Retinal pigment epithelial cell (primary cell): Measurements from ENCODE around the gene OCEL1.

Source experiments
- DNase-seq: peaks from one replicate; pipeline ENCODE4 v3.0.0-alpha.2; 2010; ENCODE audit warnings: low read depth
- H3K4me3 ChIP-seq: 2 replicates; pipeline ENCODE4 v1.5.1; 2011; ENCODE audit warnings: mild to moderate bottlenecking, low read length, control low read depth, moderate library complexity
- TF ChIP-seq, protein P1 (sequence below): conservative IDR thresholded peaks from 2 replicates; pipeline ENCODE4 v1.5.1; 2011; ENCODE audit warnings: low read depth, low read length, control low read depth, inconsistent platforms

The OCEL1 gene

GRCh38 chr19:17235300-17235970, 9.4 kb downstream of the OCEL1 start:
- TF ChIP-seq, protein P1, sequence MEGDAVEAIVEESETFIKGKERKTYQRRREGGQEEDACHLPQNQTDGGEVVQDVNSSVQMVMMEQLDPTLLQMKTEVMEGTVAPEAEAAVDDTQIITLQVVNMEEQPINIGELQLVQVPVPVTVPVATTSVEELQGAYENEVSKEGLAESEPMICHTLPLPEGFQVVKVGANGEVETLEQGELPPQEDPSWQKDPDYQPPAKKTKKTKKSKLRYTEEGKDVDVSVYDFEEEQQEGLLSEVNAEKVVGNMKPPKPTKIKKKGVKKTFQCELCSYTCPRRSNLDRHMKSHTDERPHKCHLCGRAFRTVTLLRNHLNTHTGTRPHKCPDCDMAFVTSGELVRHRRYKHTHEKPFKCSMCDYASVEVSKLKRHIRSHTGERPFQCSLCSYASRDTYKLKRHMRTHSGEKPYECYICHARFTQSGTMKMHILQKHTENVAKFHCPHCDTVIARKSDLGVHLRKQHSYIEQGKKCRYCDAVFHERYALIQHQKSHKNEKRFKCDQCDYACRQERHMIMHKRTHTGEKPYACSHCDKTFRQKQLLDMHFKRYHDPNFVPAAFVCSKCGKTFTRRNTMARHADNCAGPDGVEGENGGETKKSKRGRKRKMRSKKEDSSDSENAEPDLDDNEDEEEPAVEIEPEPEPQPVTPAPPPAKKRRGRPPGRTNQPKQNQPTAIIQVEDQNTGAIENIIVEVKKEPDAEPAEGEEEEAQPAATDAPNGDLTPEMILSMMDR: peak; percentile 51
- no peak for DNase-seq

DNA sequence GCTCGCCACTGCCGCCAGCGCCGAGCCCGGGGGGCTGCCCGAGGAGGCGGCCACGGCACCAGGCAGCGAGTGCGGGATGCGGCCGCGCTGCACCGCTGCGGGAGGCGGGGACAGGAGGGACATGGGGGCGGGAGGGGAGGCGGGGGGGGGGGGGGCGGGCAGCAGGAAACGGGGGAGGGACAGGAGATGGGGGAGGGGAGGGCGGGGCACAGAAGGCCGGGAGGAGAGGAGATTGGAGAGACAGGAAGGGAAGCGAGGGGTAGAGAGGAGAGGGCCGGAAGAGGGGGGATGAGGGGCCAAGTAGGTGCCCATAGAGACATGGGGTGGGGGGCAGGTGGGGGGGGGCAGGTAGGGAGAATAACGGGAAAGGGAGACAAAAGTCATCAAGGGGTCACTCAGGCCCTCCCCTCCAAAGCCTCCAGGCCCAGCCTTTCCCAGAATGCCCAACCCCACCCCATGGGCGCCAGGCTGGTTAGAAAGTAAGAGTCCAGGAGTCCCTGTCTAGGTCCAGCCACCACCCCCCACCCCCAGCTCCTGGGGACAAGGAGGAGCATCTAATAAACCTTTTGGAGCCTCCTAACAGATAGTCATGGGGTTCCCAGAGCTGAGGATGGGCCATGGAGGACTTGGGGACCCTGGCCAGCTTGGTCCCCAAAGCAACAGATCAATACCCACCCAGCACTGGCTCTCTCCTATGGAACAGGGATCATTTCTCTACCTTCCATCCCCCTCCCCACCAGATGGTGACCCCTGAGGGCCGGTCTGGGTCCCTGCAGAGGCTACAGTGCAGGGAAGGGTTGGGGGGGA, 10.1 kb downstream of the OCEL1 start:
- DNase-seq: no peak
- TF ChIP-seq, protein P1: no peak
- peak overlapping the region; percentile 7 for H3K4me3 ChIP-seq

More at GRCh38 chr19:17235300-17235970, 9.4 kb downstream of the OCEL1 start:
- H3K4me3 ChIP-seq: peak overlapping the region; percentile 54

DNA sequence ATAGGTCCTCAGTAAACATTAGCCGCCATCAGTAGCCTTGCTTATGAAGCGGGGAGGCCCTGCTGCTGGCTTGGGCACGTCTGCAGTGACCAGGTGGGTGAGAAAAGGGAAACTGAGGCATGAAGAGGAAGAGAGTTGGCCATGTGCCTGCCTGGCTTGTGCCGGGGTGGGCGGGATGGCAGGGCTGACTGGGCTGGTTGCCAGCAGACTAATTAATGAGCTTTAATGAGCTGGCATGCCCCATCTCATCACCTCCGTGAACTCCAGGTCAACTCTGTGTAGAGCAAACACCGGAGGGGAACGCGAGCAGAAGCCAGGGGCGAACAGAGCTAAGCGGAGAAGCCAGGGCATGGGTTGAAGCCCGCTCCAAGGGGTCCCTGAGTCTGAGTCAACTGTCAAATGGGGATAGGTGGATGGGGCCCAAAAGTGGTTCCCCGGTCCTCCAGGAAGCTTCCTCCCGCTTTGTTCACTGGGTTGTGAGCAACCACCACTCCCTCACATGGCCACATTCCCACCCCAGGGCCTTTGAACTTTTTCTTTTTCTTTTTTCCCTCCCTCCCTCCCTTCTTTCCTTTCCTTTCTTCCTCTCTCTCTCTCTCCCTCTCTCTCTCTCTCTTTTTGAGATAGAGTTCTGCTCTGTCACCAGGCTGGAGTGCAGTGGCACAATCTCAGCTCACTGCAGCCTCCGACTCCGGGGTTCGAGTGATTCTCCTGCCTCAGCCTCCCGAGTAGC, 11.0 kb downstream of the OCEL1 start:
- no peak for DNase-seq
- TF ChIP-seq, protein P1: no peak
- no peak overlapping the region for H3K4me3 ChIP-seq

DNA sequence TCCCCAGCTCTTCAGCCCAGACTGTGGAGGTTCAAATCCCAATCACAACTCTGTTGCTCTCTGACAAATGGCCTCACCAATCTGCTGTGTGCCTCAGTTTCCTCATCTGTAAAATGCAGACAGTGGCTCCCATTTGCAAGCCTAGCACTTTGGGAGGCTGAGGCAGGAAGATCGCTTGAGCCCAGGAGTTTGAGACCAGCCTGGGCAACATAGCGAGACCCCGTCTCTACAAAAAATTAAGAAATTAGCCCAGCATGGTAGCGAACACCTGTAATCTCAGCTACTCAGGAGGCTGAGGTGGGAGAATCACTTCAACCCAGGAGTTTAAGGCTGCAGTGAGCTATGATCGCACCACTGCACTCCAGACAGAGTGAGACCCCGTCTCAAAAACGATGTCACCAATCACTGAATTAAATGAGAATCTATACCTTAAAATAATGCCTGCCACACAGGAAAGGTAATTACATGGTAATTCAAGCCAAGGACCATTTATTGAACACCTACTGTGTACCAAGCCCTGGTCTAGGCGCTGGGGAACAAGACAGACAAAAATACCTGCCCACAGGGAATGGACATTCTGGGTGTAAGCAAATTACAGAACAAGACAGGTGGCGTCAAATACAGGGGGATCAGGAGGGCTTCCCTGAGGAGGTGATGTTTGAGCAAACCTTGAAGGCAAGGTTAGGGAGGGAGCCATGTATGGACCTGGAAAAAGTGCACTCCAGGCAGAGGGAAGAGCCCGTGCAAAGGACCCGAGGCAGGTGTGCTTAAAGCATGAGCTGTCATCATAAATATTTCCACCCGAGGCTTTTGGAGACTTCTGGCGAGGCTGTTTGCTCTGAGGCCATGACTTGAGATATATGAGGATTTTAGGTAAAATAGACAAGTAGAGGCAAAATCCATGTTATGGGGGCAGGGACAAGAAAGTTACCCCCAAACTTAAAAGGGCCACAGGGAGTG, 12.0 kb downstream of the OCEL1 start:
- no peak for DNase-seq
- TF ChIP-seq, protein P1: no peak
- H3K4me3 ChIP-seq: no peak overlapping the region

GRCh38 chr19:17240062-17240752, 14.2 kb downstream of the OCEL1 start:
- no peak for DNase-seq
- H3K4me3 ChIP-seq: no peak overlapping the region
- TF ChIP-seq, protein P1: no peak

DNA sequence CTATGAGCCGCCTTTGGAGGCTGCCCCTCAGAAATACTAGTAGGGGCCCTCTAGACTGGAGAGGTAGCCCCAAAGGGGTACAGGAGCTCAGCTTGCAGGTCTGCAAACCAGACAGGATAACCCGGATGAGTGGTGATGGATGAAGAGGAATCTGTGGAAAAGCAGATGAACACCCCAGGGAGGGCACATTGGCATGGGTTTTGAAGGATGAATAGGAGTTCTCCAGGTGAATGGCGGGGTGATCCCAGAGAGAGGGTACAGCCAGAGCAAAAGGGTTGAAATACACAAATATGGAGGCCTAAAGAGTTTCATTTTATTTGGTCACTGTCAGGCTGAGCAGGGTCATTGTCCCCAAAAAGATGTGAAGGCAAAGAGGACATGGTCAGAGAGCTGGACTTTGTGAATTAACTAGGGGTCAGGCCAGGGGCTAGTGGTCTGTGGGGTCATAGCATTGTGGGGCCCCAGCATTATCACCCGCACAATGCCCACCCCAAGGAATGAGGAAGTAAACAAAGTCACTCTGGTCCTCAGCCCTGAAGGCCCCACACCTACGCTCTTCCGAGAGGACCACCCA, 14.9 kb downstream of the OCEL1 start:
- no peak for DNase-seq
- no peak overlapping the region for H3K4me3 ChIP-seq
- TF ChIP-seq, protein P1: no peak
